Measurements from ENCODE around the gene C6orf15. TPM values are rescaled to one million over a fixed set of nuclear protein-coding genes. Genes with fewer than 3 reads are reported as not detected.

The C6orf15 gene
- total RNA-seq, 1 experiment from 2014 or later = not detected

DNA sequence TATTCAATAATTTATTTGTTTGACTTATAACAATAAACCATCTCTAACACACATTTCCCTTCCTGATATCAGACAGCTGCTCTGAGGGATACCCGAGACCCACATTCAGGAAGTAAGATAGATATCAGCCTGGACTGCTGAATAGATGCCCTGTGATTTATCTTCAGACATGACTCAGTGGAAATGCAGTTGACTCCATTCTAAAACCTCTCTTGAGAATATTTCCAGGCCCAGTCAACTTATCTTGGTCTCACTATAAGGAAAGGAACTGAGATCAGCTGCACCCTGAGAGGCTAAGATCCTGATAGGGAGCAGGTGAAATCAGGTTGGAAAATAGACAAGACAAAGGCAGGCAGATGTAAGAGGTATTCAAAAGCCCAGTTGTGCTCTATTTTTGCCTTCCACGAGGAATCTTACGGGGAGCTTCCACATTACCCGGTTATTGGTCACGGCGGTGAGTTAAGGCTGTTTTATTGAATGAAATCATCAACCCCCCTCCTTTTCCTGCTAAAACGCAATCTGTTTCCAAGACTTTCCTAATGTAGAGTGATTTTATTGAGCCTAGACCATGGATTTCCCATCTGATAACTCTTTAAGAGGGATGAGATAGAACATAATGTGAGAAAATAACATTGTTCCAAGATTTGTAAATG is 25.5 kb downstream of the C6orf15 start:
- BruUV-seq (replicated peaks) = no TSS peak
- ChIA-PET RAD21 (ENCODE audit: low non-redundant PET in 1 of 2, low total read pairs in 2 of 2, uncharacterized antibody in 2 of 2, unreplicated experiment in 2 of 2) (interaction anchor here (0.8 to 1.0 kb wide), 4 partner anchors 27 to 258 kb away, joined by 3 to 6 read pairs (median 3); partner anchors contain the start of gene PSORS1C1 (in 1 of the 2)), CTCF (interaction anchor here (0.6 to 3.5 kb wide), 48 partner anchors 8 to 605 kb away, joined by 3 to 60 read pairs (median 4); partner anchors contain the start of genes GTF2H4, PSORS1C1 and VARS2), POLR2A (interaction anchor here (0.6 to 1.6 kb wide), 12 partner anchors 16 to 472 kb away, joined by 3 to 10 read pairs (median 4); partner anchors contain the start of genes IER3, PSORS1C1 and VARS2)
- H3K4me2 ChIP-seq (ENCODE audit: low read length) = peak overlapping the region; percentile 18
- no peaks in the 10 kb centered on the region for H3K36me3 ChIP-seq (ENCODE audit: control insufficient read depth in 1 of 2, insufficient read depth in 2 of 2, low read length in 2 of 2)
- TF ChIP-seq ZFX (IDR thresholded peaks at IDR 0.05) (no peak), FOSL1 (IDR thresholded peaks at IDR 0.05; ENCODE audit: low read depth) (peak; percentile 4; the same call in 1 of the 2 replicates)
- H3K9me3 ChIP-seq (ENCODE audit: control insufficient read depth in 1 of 2, insufficient read depth in 1 of 2, low read depth in 1 of 2, low read length in 2 of 2) = no peaks in the 10 kb centered on the region
- intact Hi-C loops (cut with micrococcal nuclease) = loop anchor here (2.0 to 10.0 kb wide), 5 partner anchors 105 to 408 kb away; partner anchors contain the start of genes FLOT1, IER3 and VARS2
- DNase-seq (ENCODE audit: low read depth, low spot score) (no peak), ATAC-seq (no peak)
- H3K27me3 ChIP-seq (ENCODE audit: insufficient read depth, low read length) = no peaks in the 10 kb centered on the region
- no peak overlapping the region for H3K27ac ChIP-seq (ENCODE audit: low read depth, low read length)
- H2AFZ ChIP-seq (ENCODE audit: low read depth, low read length, poor library complexity, severe bottlenecking) = peak overlapping the region; percentile 66
- peaks cover 15 to 26% of the 10 kb centered on the region in 2 experiments for H3K4me1 ChIP-seq (ENCODE audit: control insufficient read depth in 1 of 2, insufficient read depth in 2 of 2, low read length in 2 of 2)
- no peaks in the 10 kb centered on the region for H4K20me1 ChIP-seq (ENCODE audit: insufficient read depth)
- H3K79me2 ChIP-seq (ENCODE audit: insufficient read depth, low read length) = no peaks in the 10 kb centered on the region
- peak overlapping the region; percentile 1; the same call in 1 of the 2 replicates for H3K9ac ChIP-seq (ENCODE audit: low read length)
- no peak overlapping the region for H3K4me3 ChIP-seq (replicated peaks in 1 of 2; ENCODE audit: low read depth in 1 of 2, low read length in 2 of 2)
- H3K9me2 ChIP-seq (ENCODE audit: insufficient read depth) = no peaks in the 10 kb centered on the region

DNA sequence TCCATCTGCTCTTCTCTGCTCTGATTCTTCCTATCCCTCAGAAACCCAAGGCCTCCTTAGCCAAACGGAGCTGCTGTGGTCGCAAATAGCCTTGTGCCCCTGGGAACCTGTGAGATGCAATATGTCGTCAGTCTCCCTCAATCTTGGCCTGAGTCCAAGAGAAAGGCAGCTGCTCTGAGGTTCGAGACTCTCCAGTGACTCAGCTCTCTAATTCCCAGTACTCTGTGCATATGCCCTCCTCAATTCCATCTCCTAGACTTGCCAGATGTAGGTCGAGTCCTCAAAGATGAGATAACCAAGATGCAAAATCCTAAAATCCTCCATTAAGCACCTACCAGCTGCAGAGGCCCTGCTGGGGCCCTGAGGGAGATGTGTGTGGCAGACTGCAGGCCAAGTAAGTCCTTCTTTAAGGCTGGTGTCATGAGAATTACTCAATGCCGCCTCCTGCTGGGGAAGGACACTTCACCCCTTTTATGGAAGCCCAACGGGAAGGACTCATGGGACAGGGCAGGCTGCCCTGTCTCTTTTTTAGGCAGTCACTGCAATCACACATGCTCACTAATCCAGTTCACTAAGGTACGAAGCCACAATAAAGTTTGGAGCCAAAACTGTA is 28.5 kb downstream of the C6orf15 start:
- Histone ChIP-seq H3K4me3 (replicated peaks in 1 of 2; ENCODE audit: low read depth in 1 of 2, low read length in 2 of 2) (no peak overlapping the region), H3K79me2 (ENCODE audit: insufficient read depth, low read length) (no peaks in the 10 kb centered on the region), H3K4me1 (ENCODE audit: control insufficient read depth in 1 of 2, insufficient read depth in 2 of 2, low read length in 2 of 2) (peaks cover 15 to 36% of the 10 kb centered on the region in 2 experiments), H3K4me2 (ENCODE audit: low read length) (peak overlapping the region; percentile 17; the same call in 1 of the 2 replicates), H2AFZ (ENCODE audit: low read depth, low read length, poor library complexity, severe bottlenecking) (peak overlapping the region; percentile 73), H3K36me3 (ENCODE audit: control insufficient read depth in 1 of 2, insufficient read depth in 2 of 2, low read length in 2 of 2) (no peaks in the 10 kb centered on the region), H3K9me2 (ENCODE audit: insufficient read depth) (no peaks in the 10 kb centered on the region), H3K9ac (ENCODE audit: low read length) (no peak overlapping the region), H3K27me3 (ENCODE audit: insufficient read depth, low read length) (no peaks in the 10 kb centered on the region), H3K9me3 (ENCODE audit: control insufficient read depth in 1 of 2, insufficient read depth in 1 of 2, low read depth in 1 of 2, low read length in 2 of 2) (no peaks in the 10 kb centered on the region), H3K27ac (ENCODE audit: low read depth, low read length) (no peak overlapping the region), H4K20me1 (ENCODE audit: insufficient read depth) (no peaks in the 10 kb centered on the region)
- ChIA-PET POLR2A (interaction anchor here (1.3 kb wide), 1 partner anchor 31 kb away, joined by 11 read pairs; the partner anchor contains the start of gene PSORS1C1), RAD21 (ENCODE audit: low non-redundant PET in 1 of 2, low total read pairs in 2 of 2, uncharacterized antibody in 2 of 2, unreplicated experiment in 2 of 2) (no interaction called here), CTCF (interaction anchor here (0.8 to 1.8 kb wide), 10 partner anchors 11 to 602 kb away, joined by 3 to 8 read pairs (median 4); partner anchors contain the start of genes PSORS1C1 and VARS2)
- intact Hi-C loops (cut with micrococcal nuclease) = loop anchor here (5.0 to 10.0 kb wide), 2 partner anchors 339 to 602 kb away; partner anchors contain the start of genes FLOT1 and IER3
- BruUV-seq (replicated peaks) = no TSS peak
- peak; percentile 61 for DNase-seq (ENCODE audit: low read depth, low spot score)
- peak; percentile 73 for ATAC-seq
- TF ChIP-seq POLR2AphosphoS5 (IDR thresholded peaks at IDR 0.05; ENCODE audit: low read depth, low read length) (no peak), RAD21 (IDR thresholded peaks at IDR 0.05; ENCODE audit: low read depth) (peak; percentile 49; the same call in 1 of the 2 replicates), CBX3 (IDR thresholded peaks at IDR 0.05; ENCODE audit: low read depth) (peak; percentile 71; the same call in 1 of the 2 replicates), JUND (IDR thresholded peaks at IDR 0.05) (no peak), SIN3A (IDR thresholded peaks at IDR 0.05; ENCODE audit: low read depth) (no peak), SRF (IDR thresholded peaks at IDR 0.05; ENCODE audit: low read depth) (peak; percentile 83)
- TF ChIP-seq, protein P1, sequence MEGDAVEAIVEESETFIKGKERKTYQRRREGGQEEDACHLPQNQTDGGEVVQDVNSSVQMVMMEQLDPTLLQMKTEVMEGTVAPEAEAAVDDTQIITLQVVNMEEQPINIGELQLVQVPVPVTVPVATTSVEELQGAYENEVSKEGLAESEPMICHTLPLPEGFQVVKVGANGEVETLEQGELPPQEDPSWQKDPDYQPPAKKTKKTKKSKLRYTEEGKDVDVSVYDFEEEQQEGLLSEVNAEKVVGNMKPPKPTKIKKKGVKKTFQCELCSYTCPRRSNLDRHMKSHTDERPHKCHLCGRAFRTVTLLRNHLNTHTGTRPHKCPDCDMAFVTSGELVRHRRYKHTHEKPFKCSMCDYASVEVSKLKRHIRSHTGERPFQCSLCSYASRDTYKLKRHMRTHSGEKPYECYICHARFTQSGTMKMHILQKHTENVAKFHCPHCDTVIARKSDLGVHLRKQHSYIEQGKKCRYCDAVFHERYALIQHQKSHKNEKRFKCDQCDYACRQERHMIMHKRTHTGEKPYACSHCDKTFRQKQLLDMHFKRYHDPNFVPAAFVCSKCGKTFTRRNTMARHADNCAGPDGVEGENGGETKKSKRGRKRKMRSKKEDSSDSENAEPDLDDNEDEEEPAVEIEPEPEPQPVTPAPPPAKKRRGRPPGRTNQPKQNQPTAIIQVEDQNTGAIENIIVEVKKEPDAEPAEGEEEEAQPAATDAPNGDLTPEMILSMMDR (IDR thresholded peaks at IDR 0.05 in 2 of 3, conservative IDR thresholded peaks at IDR 0.05 in 1 of 3; ENCODE audit: borderline replicate concordance in 1 of 3, insufficient read depth in 1 of 3, low read depth in 2 of 3, low read length in 2 of 3) = peak; percentile 35 to 57 (median 47); a peak in 5 of 6 replicates
